GM06990 (cell line): ENCODE measurements around the gene SIRT5.
A peak's percentile ranks its signal among the peaks of the same experiment; 100 is the strongest.

Experiments
- DNase-seq: peaks from one replicate; pipeline ENCODE4 v3.0.0-alpha.2; 2011; ENCODE audit not compliant: insufficient read length; ENCODE audit errors: extremely low read depth
- H3K27me3 ChIP-seq: replicated peaks from 2 replicates; pipeline ENCODE4 v1.6.0; 2011; ENCODE audit warnings: low read length; ENCODE audit not compliant: control insufficient read depth, insufficient read depth
- H3K36me3 ChIP-seq: 2 replicates; pipeline ENCODE4 v1.5.1; 2011; ENCODE audit warnings: low read length; ENCODE audit not compliant: control insufficient read depth, insufficient read depth
- H3K4me3 ChIP-seq: replicated peaks from 2 replicates; pipeline ENCODE4 v1.5.1; 2011; ENCODE audit warnings: low read depth, mild to moderate bottlenecking, control low read depth, low read length
- TF ChIP-seq, protein P1 (sequence below): IDR thresholded peaks from 2 replicates; pipeline ENCODE4 v1.5.1; 2011; ENCODE audit warnings: low read length, control low read depth, mild to moderate bottlenecking, inconsistent platforms; ENCODE audit not compliant: insufficient read depth, poor library complexity, severe bottlenecking

The SIRT5 gene

GRCh38 chr6:13574571-13575376 is at the start of gene SIRT5:
Gene SIRT5, plus strand, starts transcription at chr6:13574601. Its CDS starts 9,510 bp downstream, at chr6:13584111.
- Histone ChIP-seq H3K27me3 (no peaks in the 10 kb centered on the region), H3K36me3 (no peaks in the 10 kb centered on the region), H3K4me3 (peak within 1 kb of the TSS; percentile 75)
- TF ChIP-seq, protein P1, sequence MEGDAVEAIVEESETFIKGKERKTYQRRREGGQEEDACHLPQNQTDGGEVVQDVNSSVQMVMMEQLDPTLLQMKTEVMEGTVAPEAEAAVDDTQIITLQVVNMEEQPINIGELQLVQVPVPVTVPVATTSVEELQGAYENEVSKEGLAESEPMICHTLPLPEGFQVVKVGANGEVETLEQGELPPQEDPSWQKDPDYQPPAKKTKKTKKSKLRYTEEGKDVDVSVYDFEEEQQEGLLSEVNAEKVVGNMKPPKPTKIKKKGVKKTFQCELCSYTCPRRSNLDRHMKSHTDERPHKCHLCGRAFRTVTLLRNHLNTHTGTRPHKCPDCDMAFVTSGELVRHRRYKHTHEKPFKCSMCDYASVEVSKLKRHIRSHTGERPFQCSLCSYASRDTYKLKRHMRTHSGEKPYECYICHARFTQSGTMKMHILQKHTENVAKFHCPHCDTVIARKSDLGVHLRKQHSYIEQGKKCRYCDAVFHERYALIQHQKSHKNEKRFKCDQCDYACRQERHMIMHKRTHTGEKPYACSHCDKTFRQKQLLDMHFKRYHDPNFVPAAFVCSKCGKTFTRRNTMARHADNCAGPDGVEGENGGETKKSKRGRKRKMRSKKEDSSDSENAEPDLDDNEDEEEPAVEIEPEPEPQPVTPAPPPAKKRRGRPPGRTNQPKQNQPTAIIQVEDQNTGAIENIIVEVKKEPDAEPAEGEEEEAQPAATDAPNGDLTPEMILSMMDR = no peak
- peak; percentile 89 for DNase-seq

- no peak overlapping the region for H3K4me3 ChIP-seq
- TF ChIP-seq, protein P1 = no peak
- H3K27me3 ChIP-seq = no peaks in the 10 kb centered on the region
- no peaks in the 10 kb centered on the region for H3K36me3 ChIP-seq
- DNase-seq = no peak
Measured at GRCh38 chr6:13524801-13525508, 49.4 kb upstream of the SIRT5 start.

DNA sequence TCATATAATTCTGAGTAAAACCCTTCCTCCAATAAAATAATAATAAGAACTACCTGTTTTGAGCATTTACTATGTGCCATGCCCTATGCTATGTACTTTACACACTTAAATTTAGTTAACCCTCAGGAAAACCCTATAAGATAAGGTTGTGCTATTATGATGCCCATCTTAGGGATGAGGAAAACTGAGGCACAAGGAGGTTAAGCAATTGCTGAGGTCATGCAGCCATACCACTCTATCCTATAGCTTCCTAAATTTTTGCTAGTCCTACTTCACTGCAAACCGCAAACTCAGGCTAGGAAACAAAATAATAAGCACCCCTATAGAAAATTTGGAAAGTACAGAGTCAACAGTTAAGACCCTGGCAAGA is 48.1 kb upstream of the SIRT5 start:
- H3K36me3 ChIP-seq = no peaks in the 10 kb centered on the region
- no peaks in the 10 kb centered on the region for H3K27me3 ChIP-seq
- no peak overlapping the region for H3K4me3 ChIP-seq
- TF ChIP-seq, protein P1 = no peak
- no peak for DNase-seq

DNA sequence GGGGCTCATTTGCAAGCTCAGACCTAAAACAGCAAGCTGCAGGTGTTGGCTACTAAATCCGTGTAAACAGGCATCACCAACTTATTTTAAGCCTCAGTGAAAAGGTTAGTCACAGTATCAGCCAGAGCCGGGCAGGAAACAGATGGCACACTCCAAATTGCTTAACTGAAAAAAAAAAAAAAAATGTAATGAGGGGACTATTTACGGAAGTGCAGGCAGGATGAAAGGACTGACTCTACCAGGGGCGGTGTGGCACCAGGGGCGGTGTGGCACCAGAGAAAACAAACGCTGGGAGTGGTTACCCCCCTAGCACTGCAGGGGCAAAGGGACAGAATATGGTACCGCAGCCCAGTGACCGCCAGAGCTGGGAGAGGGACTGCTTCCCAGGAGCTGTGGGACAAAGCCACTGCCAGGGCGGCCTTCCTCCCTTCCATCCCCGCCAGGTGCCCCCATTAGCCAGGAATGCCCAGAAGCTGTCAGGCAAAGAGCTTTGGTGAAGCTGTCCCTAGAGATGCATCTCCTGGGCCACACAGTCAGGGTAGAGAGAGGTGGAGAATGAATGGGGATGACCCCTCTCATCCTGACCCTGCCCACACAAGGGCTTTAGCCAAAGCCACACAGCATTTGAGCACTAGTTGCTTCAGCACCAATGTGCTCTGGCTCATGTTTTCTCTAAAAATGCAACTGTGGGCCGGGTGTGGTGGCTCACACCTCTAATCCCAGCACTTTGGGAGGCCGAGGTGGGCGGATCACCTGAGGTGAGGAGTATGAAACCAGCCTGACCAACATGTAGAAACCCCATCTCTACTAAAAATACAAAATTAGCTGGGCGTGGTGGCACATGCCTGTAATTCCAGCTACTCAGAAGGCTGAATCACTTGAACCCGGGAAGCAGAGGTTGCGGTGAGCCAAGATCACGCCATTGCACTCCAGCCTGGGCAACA is 47.4 kb upstream of the SIRT5 start:
- Histone ChIP-seq H3K36me3 (no peaks in the 10 kb centered on the region), H3K27me3 (no peaks in the 10 kb centered on the region), H3K4me3 (no peak overlapping the region)
- DNase-seq = peak; percentile 50
- TF ChIP-seq, protein P1 = no peak

- DNase-seq = no peak
- no peak overlapping the region for H3K4me3 ChIP-seq
- H3K36me3 ChIP-seq = no peaks in the 10 kb centered on the region
- H3K27me3 ChIP-seq = no peaks in the 10 kb centered on the region
- TF ChIP-seq, protein P1 = no peak
Measured at GRCh38 chr6:13527671-13528056, 46.7 kb upstream of the SIRT5 start.
